Measurements from ENCODE around the gene SPANXN2.

The SPANXN2 gene

GRCh38 chrX:143683486-143683885 lies 37.1 kb downstream of the SPANXN2 start:
- Histone ChIP-seq H3F3A (ENCODE audit: insufficient read depth, low read length) (no peaks in the 10 kb centered on the region), H3K9me2 (ENCODE audit: low read depth, low read length) (no peaks in the 10 kb centered on the region), H3K9me3 (ENCODE audit: low read length) (no peaks in the 10 kb centered on the region), H3K79me2 (ENCODE audit: insufficient read depth, low read length) (no peaks in the 10 kb centered on the region), H3K27me3 (ENCODE audit: insufficient read depth, low read length) (no peaks in the 10 kb centered on the region), H3K4me2 (ENCODE audit: low read length) (no peak overlapping the region), H3K9ac (ENCODE audit: low read length) (no peak overlapping the region), H3K4me3 (ENCODE audit: low read depth, low read length, poor library complexity, severe bottlenecking) (no peak overlapping the region), H2AFZ (ENCODE audit: low read length) (no peak overlapping the region), H3K4me1 (ENCODE audit: insufficient read depth, low read length, severe bottlenecking) (no peaks in the 10 kb centered on the region), H3K36me3 (ENCODE audit: insufficient read depth, low read length) (no peaks in the 10 kb centered on the region), H3K27ac (ENCODE audit: low read depth, low read length, poor library complexity, severe bottlenecking) (no peak overlapping the region), H4K20me1 (ENCODE audit: insufficient read depth, low read length) (no peaks in the 10 kb centered on the region)
- TF ChIP-seq CTCF (IDR thresholded peaks at IDR 0.05; ENCODE audit: low read length) (no peak), EZH2 (IDR thresholded peaks at IDR 0.05; ENCODE audit: borderline replicate concordance, low read length) (no peak)

- no peak overlapping the region for H3K9ac ChIP-seq (ENCODE audit: low read length)
- H3K4me1 ChIP-seq (ENCODE audit: insufficient read depth, low read length, severe bottlenecking): no peaks in the 10 kb centered on the region
- no peaks in the 10 kb centered on the region for H3K9me2 ChIP-seq (ENCODE audit: low read depth, low read length)
- no peaks in the 10 kb centered on the region for H3F3A ChIP-seq (ENCODE audit: insufficient read depth, low read length)
- no peaks in the 10 kb centered on the region for H3K79me2 ChIP-seq (ENCODE audit: insufficient read depth, low read length)
- H2AFZ ChIP-seq (ENCODE audit: low read length): no peak overlapping the region
- no peaks in the 10 kb centered on the region for H3K27me3 ChIP-seq (ENCODE audit: insufficient read depth, low read length)
- H3K27ac ChIP-seq (ENCODE audit: low read depth, low read length, poor library complexity, severe bottlenecking): no peak overlapping the region
- H3K9me3 ChIP-seq (ENCODE audit: low read length): no peaks in the 10 kb centered on the region
- H3K36me3 ChIP-seq (ENCODE audit: insufficient read depth, low read length): no peaks in the 10 kb centered on the region
- no peaks in the 10 kb centered on the region for H4K20me1 ChIP-seq (ENCODE audit: insufficient read depth, low read length)
- no peak for TF ChIP-seq EZH2 (IDR thresholded peaks at IDR 0.05; ENCODE audit: borderline replicate concordance, low read length)
- TF ChIP-seq CTCF (IDR thresholded peaks at IDR 0.05; ENCODE audit: low read length): no peak
- no peak overlapping the region for H3K4me2 ChIP-seq (ENCODE audit: low read length)
- no peak overlapping the region for H3K4me3 ChIP-seq (ENCODE audit: low read depth, low read length, poor library complexity, severe bottlenecking)
Observed at GRCh38 chrX:143674926-143675325, 45.6 kb downstream of the SPANXN2 start.

GRCh38 chrX:143669395-143669794 lies 51.2 kb downstream of the SPANXN2 start:
- H3K36me3 ChIP-seq (ENCODE audit: insufficient read depth, low read length): no peaks in the 10 kb centered on the region
- H3K9me2 ChIP-seq (ENCODE audit: low read depth, low read length): no peaks in the 10 kb centered on the region
- no peaks in the 10 kb centered on the region for H3K4me1 ChIP-seq (ENCODE audit: insufficient read depth, low read length, severe bottlenecking)
- no peaks in the 10 kb centered on the region for H3K9me3 ChIP-seq (ENCODE audit: low read length)
- H3K9ac ChIP-seq (ENCODE audit: low read length): no peak overlapping the region
- no peak overlapping the region for H3K27ac ChIP-seq (ENCODE audit: low read depth, low read length, poor library complexity, severe bottlenecking)
- no peaks in the 10 kb centered on the region for H4K20me1 ChIP-seq (ENCODE audit: insufficient read depth, low read length)
- no peaks in the 10 kb centered on the region for H3K79me2 ChIP-seq (ENCODE audit: insufficient read depth, low read length)
- H2AFZ ChIP-seq (ENCODE audit: low read length): no peak overlapping the region
- no peak overlapping the region for H3K4me3 ChIP-seq (ENCODE audit: low read depth, low read length, poor library complexity, severe bottlenecking)
- H3K27me3 ChIP-seq (ENCODE audit: insufficient read depth, low read length): no peaks in the 10 kb centered on the region
- H3F3A ChIP-seq (ENCODE audit: insufficient read depth, low read length): no peaks in the 10 kb centered on the region
- TF ChIP-seq CTCF (IDR thresholded peaks at IDR 0.05; ENCODE audit: low read length) (peak; percentile 33; the same call in 1 of the 2 replicates), EZH2 (IDR thresholded peaks at IDR 0.05; ENCODE audit: borderline replicate concordance, low read length) (no peak)
- H3K4me2 ChIP-seq (ENCODE audit: low read length): no peak overlapping the region

Measured in OCI-LY1 (cell line).